GM12878 (cell line): ENCODE measurements around the gene LTV1. TPM values are rescaled to one million over a fixed set of nuclear protein-coding genes. Genes with fewer than 3 reads are reported as not detected.

Source experiments
- ATAC-seq: fragments of 200-7000 bp; cut with Tn5 transposase; 3 replicates; pipeline ENCODE4 v1.9.1; 2020; ENCODE audit warnings: mild to moderate bottlenecking, moderate library complexity
- BruUV-seq: library from RNA; stranded (reverse); fragments of 400-500 nt; replicated peaks from 2 replicates; lab custom pipeline; 2021; lab: Mats Ljungman, UMichigan
- CTCF ChIA-PET: fragments of 300-600 bp; sonication (Branson Sonifier 250); formaldehyde crosslinking; extraction: SDS; loops from one replicate; lab custom pipeline; 2021; ENCODE audit warnings: inconsistent platforms; lab: Yijun Ruan, JAX
- POLR2A ChIA-PET: fragments of 350-600 bp; formaldehyde crosslinking; extraction: SDS; loops from one replicate; lab custom pipeline; 2021; ENCODE audit warnings: inconsistent platforms; lab: Charles Lee
- RAD21 ChIA-PET: fragments of 300-600 bp; sonication (Branson Sonifier 250); formaldehyde crosslinking; loops from one replicate; lab custom pipeline; 2023; ENCODE audit warnings: antibody characterized with exemption; ENCODE audit not compliant: unreplicated experiment; lab: Charles Lee
- SMC1A ChIA-PET: fragments of 300-600 bp; sonication (Branson Sonifier 250); formaldehyde crosslinking; loops from one replicate; lab custom pipeline; 2023; ENCODE audit not compliant: unreplicated experiment, uncharacterized antibody; lab: Charles Lee
- DNase-seq: peaks from one replicate; pipeline ENCODE4 v3.0.0-alpha.2; 2011; ENCODE audit warnings: low read depth, low spot score
- FAIRE-seq: peaks from 3 replicates; lab custom pipeline; 2011; peaks lifted over from hg19 to GRCh38; lab: Jason Lieb, UNC
- H2AFZ ChIP-seq: 2 replicates; pipeline ENCODE4 v1.6.0; 2011; ENCODE audit warnings: low read depth, low read length, control low read depth; ENCODE audit not compliant: control insufficient read depth
- H3K27ac ChIP-seq: 2 replicates; pipeline ENCODE4 v1.5.1; 2011; ENCODE audit warnings: control low read depth; ENCODE audit not compliant: control insufficient read depth, insufficient read depth
- H3K27me3 ChIP-seq, 2 experiments: replicated peaks in 1 of 2; 2 replicates each; pipeline versions ENCODE4 v1.6.0 to v1.6.1; 2011; ENCODE audit warnings: low read length in 1 of 2; ENCODE audit not compliant: control insufficient read depth in 2 of 2, insufficient read depth in 2 of 2
- H3K36me3 ChIP-seq, 2 experiments: 2 replicates each; pipeline ENCODE4 v1.5.1; 2011; ENCODE audit warnings: low read length in 1 of 2; ENCODE audit not compliant: control insufficient read depth in 2 of 2, insufficient read depth in 2 of 2
- H3K4me1 ChIP-seq: 2 replicates; pipeline ENCODE4 v1.6.1; 2011; ENCODE audit warnings: mild to moderate bottlenecking, low read length, moderate library complexity, mixed read lengths; ENCODE audit not compliant: control insufficient read depth, insufficient read depth
- H3K4me2 ChIP-seq: 2 replicates; pipeline ENCODE4 v1.6.0; 2011; ENCODE audit warnings: control low read depth; ENCODE audit not compliant: control insufficient read depth, insufficient read depth
- H3K4me3 ChIP-seq: fragments of 200-600 bp; sonication (generic); 2 replicates; pipeline ENCODE4 v1.5.1; 2016
- H3K79me2 ChIP-seq: 2 replicates; pipeline ENCODE4 v1.6.0; 2011; ENCODE audit warnings: low read length; ENCODE audit not compliant: control insufficient read depth, insufficient read depth
- H3K9ac ChIP-seq: 2 replicates; pipeline ENCODE4 v1.8.0; 2011; ENCODE audit warnings: low read length, control low read depth, mixed read lengths; ENCODE audit not compliant: control insufficient read depth, insufficient read depth
- H3K9me3 ChIP-seq: replicated peaks from 3 replicates; pipeline ENCODE4 v1.5.1; 2011; ENCODE audit warnings: mild to moderate bottlenecking, low read length; ENCODE audit not compliant: control insufficient read depth, insufficient read depth
- H4K20me1 ChIP-seq: 2 replicates; pipeline ENCODE4 v1.6.0; 2011; ENCODE audit not compliant: control insufficient read depth, insufficient read depth
- CBX3 ChIP-seq: fragments of 200-600 bp; sonication (generic); IDR thresholded peaks from 2 replicates; pipeline ENCODE4 v1.6.1; 2016; ENCODE audit warnings: low read depth, borderline replicate concordance
- CREM ChIP-seq: IDR thresholded peaks from 2 replicates; pipeline ENCODE4 v1.6.1; 2014; ENCODE audit warnings: antibody characterized with exemption, low read depth
- HCFC1 ChIP-seq: fragments of 150-350 bp; IDR thresholded peaks from 2 replicates; pipeline ENCODE4 v1.6.1; 2014; ENCODE audit warnings: low read length
- JUND ChIP-seq: IDR thresholded peaks from 2 replicates; pipeline ENCODE4 v1.6.1; 2012; ENCODE audit warnings: low read depth, mild to moderate bottlenecking, low read length, improper control_type of control experiment, moderate library complexity
- PAX5 ChIP-seq: IDR thresholded peaks from 2 replicates; pipeline ENCODE4 v1.6.1; 2011; ENCODE audit warnings: low read depth, low read length, borderline replicate concordance
- POLR2A ChIP-seq: IDR thresholded peaks from 2 replicates; pipeline ENCODE4 v1.6.1; 2011; ENCODE audit warnings: low read depth, mild to moderate bottlenecking, low read length
- POLR2AphosphoS2 ChIP-seq: IDR thresholded peaks from 2 replicates; pipeline ENCODE4 v1.6.1; 2011; ENCODE audit warnings: low read depth, mild to moderate bottlenecking, low read length, improper control_type of control experiment, moderate library complexity
- POU2F2 ChIP-seq: IDR thresholded peaks from 3 replicates; pipeline ENCODE4 v1.6.1; 2011; ENCODE audit warnings: low read depth, mild to moderate bottlenecking, low read length, borderline replicate concordance
- YY1 ChIP-seq: IDR thresholded peaks from 2 replicates; pipeline ENCODE4 v1.6.1; 2011; ENCODE audit warnings: low read depth, mild to moderate bottlenecking, low read length
- ZSCAN29 ChIP-seq: fragments of 450-650 bp; IDR thresholded peaks from 2 replicates; pipeline ENCODE4 v1.6.1; 2017; ENCODE audit warnings: mild to moderate bottlenecking, moderate library complexity
- WGBS: methylation state at CpG from one replicate; pipeline ENCODE4 v1.1.6; 2016; ENCODE audit warnings: low lambda C conversion rate; ENCODE audit not compliant: insufficient replicate concordance, insufficient coverage; ENCODE audit errors: missing lambda C conversion rate; 5-methylcytosine and 5-hydroxymethylcytosine counted together
- in situ Hi-C: fragments of 300-500 bp; cut with MboI; formaldehyde crosslinking; loops from 9 replicates; pipeline ENCODE4 v1.14.3; 2018; ENCODE audit warnings: mixed read lengths
- intact Hi-C: fragments of 100-400 bp; cut with micrococcal nuclease; formaldehyde crosslinking; loops from one replicate; pipeline ENCODE4 v1.14.2; 2022; ENCODE audit not compliant: unreplicated experiment
- polyA plus RNA-seq, 11 experiments: library from polyadenylated mRNA; depleted of rRNA in 4 of 11; unstranded in 6 of 11; stranded (reverse) in 5 of 11; fragments of >200 nt; fragmentation: Nextera tagmentation in 4 of 11; fragmentation: Illumina TruSeq in 1 of 11; extraction: Ambion mirVana in 4 of 11; extraction: Trizol in 1 of 11; gene quantifications; 1 replicate in 1 of 11; 2 replicates in 10 of 11; pipeline versions ENCODE4 v1.2.1 to v1.2.3, GENCODE V29; 2011 to 2016; ENCODE audit warnings: inconsistent platforms in 2 of 11, missing spikeins in 2 of 11, low read depth in 1 of 11
- total RNA-seq, 4 experiments: library from RNA; depleted of rRNA in 3 of 4; stranded (reverse); fragments of >200 nt in 3 of 4; fragmentation: Illumina TruSeq in 1 of 4; extraction: Trizol in 1 of 4; gene quantifications; 2 replicates each; pipeline versions ENCODE4 v1.2.1 to v1.2.3, GENCODE V29; 2013 to 2021
- TF ChIP-seq, protein P1 (sequence below): IDR thresholded peaks from 2 replicates; pipeline ENCODE4 v1.6.1; 2012; ENCODE audit warnings: low read depth, low read length, improper control_type of control experiment
- TF ChIP-seq, protein P2 (sequence below): IDR thresholded peaks from 2 replicates; pipeline ENCODE4 v1.6.1; 2012; ENCODE audit warnings: mild to moderate bottlenecking, low read depth, low read length

Gene LTV1
- total and polyA plus RNA-seq, 10 of the 15 experiments (the other 5 are each of a cell fraction or from before 2014, with no cell fraction given): 22.3 to 66.4 (median 52.0) TPM

- no peak for FAIRE-seq
- no peaks in the 10 kb centered on the region for H3K36me3 ChIP-seq
- CTCF ChIA-PET: interaction anchor here (1.2 kb wide), 1 partner anchor 9 kb away, joined by 5 read pairs; no protein-coding TSS in a partner anchor
- no TSS peak for BruUV-seq
- H3K4me1 ChIP-seq: no peaks in the 10 kb centered on the region
- H2AFZ ChIP-seq: no peak overlapping the region
- POLR2A ChIA-PET: no interaction called here
- no peak for DNase-seq
- H3K27me3 ChIP-seq: no peaks in the 10 kb centered on the region
- no peaks in the 10 kb centered on the region for H3K9me3 ChIP-seq
- H3K4me3 ChIP-seq: no peak overlapping the region
- no peak overlapping the region for H3K4me2 ChIP-seq
- no peak for ATAC-seq
- RAD21 ChIA-PET: no interaction called here
- TF ChIP-seq POU2F2 (no peak), CBX3 (no peak), POLR2AphosphoS2 (no peak), ZSCAN29 (no peak), YY1 (no peak), POLR2A (no peak), CREM (no peak), PAX5 (no peak), JUND (no peak), HCFC1 (no peak)
- TF ChIP-seq, protein P1, sequence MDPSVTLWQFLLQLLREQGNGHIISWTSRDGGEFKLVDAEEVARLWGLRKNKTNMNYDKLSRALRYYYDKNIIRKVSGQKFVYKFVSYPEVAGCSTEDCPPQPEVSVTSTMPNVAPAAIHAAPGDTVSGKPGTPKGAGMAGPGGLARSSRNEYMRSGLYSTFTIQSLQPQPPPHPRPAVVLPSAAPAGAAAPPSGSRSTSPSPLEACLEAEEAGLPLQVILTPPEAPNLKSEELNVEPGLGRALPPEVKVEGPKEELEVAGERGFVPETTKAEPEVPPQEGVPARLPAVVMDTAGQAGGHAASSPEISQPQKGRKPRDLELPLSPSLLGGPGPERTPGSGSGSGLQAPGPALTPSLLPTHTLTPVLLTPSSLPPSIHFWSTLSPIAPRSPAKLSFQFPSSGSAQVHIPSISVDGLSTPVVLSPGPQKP: no peak
- TF ChIP-seq, protein P2, sequence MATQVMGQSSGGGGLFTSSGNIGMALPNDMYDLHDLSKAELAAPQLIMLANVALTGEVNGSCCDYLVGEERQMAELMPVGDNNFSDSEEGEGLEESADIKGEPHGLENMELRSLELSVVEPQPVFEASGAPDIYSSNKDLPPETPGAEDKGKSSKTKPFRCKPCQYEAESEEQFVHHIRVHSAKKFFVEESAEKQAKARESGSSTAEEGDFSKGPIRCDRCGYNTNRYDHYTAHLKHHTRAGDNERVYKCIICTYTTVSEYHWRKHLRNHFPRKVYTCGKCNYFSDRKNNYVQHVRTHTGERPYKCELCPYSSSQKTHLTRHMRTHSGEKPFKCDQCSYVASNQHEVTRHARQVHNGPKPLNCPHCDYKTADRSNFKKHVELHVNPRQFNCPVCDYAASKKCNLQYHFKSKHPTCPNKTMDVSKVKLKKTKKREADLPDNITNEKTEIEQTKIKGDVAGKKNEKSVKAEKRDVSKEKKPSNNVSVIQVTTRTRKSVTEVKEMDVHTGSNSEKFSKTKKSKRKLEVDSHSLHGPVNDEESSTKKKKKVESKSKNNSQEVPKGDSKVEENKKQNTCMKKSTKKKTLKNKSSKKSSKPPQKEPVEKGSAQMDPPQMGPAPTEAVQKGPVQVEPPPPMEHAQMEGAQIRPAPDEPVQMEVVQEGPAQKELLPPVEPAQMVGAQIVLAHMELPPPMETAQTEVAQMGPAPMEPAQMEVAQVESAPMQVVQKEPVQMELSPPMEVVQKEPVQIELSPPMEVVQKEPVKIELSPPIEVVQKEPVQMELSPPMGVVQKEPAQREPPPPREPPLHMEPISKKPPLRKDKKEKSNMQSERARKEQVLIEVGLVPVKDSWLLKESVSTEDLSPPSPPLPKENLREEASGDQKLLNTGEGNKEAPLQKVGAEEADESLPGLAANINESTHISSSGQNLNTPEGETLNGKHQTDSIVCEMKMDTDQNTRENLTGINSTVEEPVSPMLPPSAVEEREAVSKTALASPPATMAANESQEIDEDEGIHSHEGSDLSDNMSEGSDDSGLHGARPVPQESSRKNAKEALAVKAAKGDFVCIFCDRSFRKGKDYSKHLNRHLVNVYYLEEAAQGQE: no peak
- no peak overlapping the region for H3K9ac ChIP-seq
- SMC1A ChIA-PET: interaction anchor here (0.6 to 1.3 kb wide), 4 partner anchors 12 to 232 kb away, joined by 3 to 5 read pairs (median 4); no protein-coding TSS in a partner anchor
- no peak overlapping the region for H3K27ac ChIP-seq
- no peaks in the 10 kb centered on the region for H3K79me2 ChIP-seq
- no peaks in the 10 kb centered on the region for H4K20me1 ChIP-seq
- in situ Hi-C loops: no loop called here
- WGBS: 67% methylated on average over 6 of the region's 6 CpGs
- intact Hi-C loops: no loop called here
Observed at GRCh38 chr6:143807103-143807772, 35.9 kb upstream of the LTV1 start.
